HEK293 (cell line): ENCODE results near the gene DDX10.

Experiments
- CTCF ChIA-PET: fragments of 350-600 bp; formaldehyde crosslinking; extraction: SDS; loops from one replicate; lab custom pipeline; 2021; ENCODE audit warnings: antibody characterized with exemption; lab: Yijun Ruan, JAX
- POLR2A ChIA-PET: fragments of 300-600 bp; formaldehyde crosslinking; extraction: SDS; loops from one replicate; lab custom pipeline; 2020; ENCODE audit warnings: antibody characterized with exemption, inconsistent platforms; lab: Yijun Ruan, JAX
- H3K27ac ChIP-seq: fragments of 200-500 bp; sonication (Bioruptor generic); 2 replicates; pipeline ENCODE4 v1.5.1; 2014; ENCODE audit warnings: low read depth, low read length, control low read depth, inconsistent platforms; ENCODE audit errors: extremely low read depth
- H3K36me3 ChIP-seq, 2 experiments: fragments of 200-500 bp in 1 of 2; sonication (Bioruptor generic) in 1 of 2; 1 replicate in 1 of 2; 2 replicates in 1 of 2; pipeline ENCODE4 v1.5.1; 2014 to 2017; ENCODE audit warnings: inconsistent platforms in 2 of 2, low read length in 2 of 2; ENCODE audit not compliant: control insufficient read depth in 2 of 2, insufficient read depth in 1 of 2
- H3K4me1 ChIP-seq: fragments of 200-500 bp; sonication (Bioruptor generic); 2 replicates; pipeline ENCODE4 v1.5.1; 2014; ENCODE audit warnings: mild to moderate bottlenecking, low read length, inconsistent platforms; ENCODE audit not compliant: control insufficient read depth, insufficient read depth
- H3K4me3 ChIP-seq: 2 replicates; pipeline ENCODE4 v1.5.1; 2011; ENCODE audit warnings: low read depth, mild to moderate bottlenecking, control low read depth, low read length, moderate library complexity
- H3K9me3 ChIP-seq: fragments of 200-500 bp; sonication (Bioruptor generic); 2 replicates; pipeline ENCODE4 v1.5.1; 2014; ENCODE audit warnings: low read depth, low read length, inconsistent platforms; ENCODE audit not compliant: control insufficient read depth, insufficient read depth
- FEZF1 ChIP-seq: fragments of 450-650 bp; formaldehyde crosslinking; IDR thresholded peaks from 2 replicates; pipeline ENCODE4 v1.5.1; 2016; ENCODE audit warnings: missing biosample characterization, missing genetic modification characterization
- REPIN1 ChIP-seq: fragments of 450-650 bp; formaldehyde crosslinking; IDR thresholded peaks from 2 replicates; pipeline ENCODE4 v1.5.1; 2017; ENCODE audit warnings: missing biosample characterization, missing genetic modification characterization, low read depth
- SP7 ChIP-seq: fragments of 450-650 bp; formaldehyde crosslinking; IDR thresholded peaks from 2 replicates; pipeline ENCODE4 v1.5.1; 2016; ENCODE audit warnings: missing biosample characterization, missing genetic modification characterization
- ZFP3 ChIP-seq: fragments of 450-650 bp; formaldehyde crosslinking; IDR thresholded peaks from 2 replicates; pipeline ENCODE4 v1.5.1; 2016; ENCODE audit warnings: low read depth, missing biosample characterization, missing genetic modification characterization
- ZIC2 ChIP-seq: fragments of 450-650 bp; formaldehyde crosslinking; IDR thresholded peaks from 2 replicates; pipeline ENCODE4 v1.5.1; 2016; ENCODE audit warnings: missing biosample characterization, missing genetic modification characterization
- ZNF121 ChIP-seq: fragments of 450-650 bp; formaldehyde crosslinking; IDR thresholded peaks from 2 replicates; pipeline ENCODE4 v1.5.1; 2016; ENCODE audit warnings: missing biosample characterization, missing genetic modification characterization
- ZNF239 ChIP-seq: fragments of 450-650 bp; formaldehyde crosslinking; IDR thresholded peaks from 2 replicates; pipeline ENCODE4 v1.5.1; 2016; ENCODE audit warnings: missing biosample characterization, missing genetic modification characterization
- ZNF274 ChIP-seq, 2 experiments: fragments of 200-500 bp in 1 of 2; fragments of 450-650 bp in 1 of 2; sonication (Bioruptor generic) in 1 of 2; formaldehyde crosslinking in 1 of 2; IDR thresholded peaks; 2 replicates each; pipeline versions ENCODE4 v1.5.1 to v1.6.1; 2014 to 2016; ENCODE audit warnings: borderline replicate concordance in 1 of 2, inconsistent platforms in 1 of 2, low read length in 1 of 2, missing biosample characterization in 1 of 2, missing genetic modification characterization in 1 of 2
- ZNF391 ChIP-seq: fragments of 450-650 bp; formaldehyde crosslinking; IDR thresholded peaks from 2 replicates; pipeline ENCODE4 v1.5.1; 2016; ENCODE audit warnings: low read depth, missing biosample characterization, missing genetic modification characterization, borderline replicate concordance
- ZNF560 ChIP-seq: fragments of 450-650 bp; formaldehyde crosslinking; IDR thresholded peaks from 2 replicates; pipeline ENCODE4 v1.5.1; 2017; ENCODE audit warnings: missing biosample characterization, missing genetic modification characterization, borderline replicate concordance
- ZNF626 ChIP-seq: fragments of 450-650 bp; sonication (Bioruptor Pico); formaldehyde crosslinking; IDR thresholded peaks from 2 replicates; pipeline ENCODE4 v1.5.1; 2018; ENCODE audit warnings: missing biosample characterization, missing genetic modification characterization, inconsistent platforms
- ZNF654 ChIP-seq: fragments of 450-650 bp; formaldehyde crosslinking; IDR thresholded peaks from 2 replicates; pipeline ENCODE4 v1.5.1; 2016; ENCODE audit warnings: low read depth, missing biosample characterization, missing genetic modification characterization
- ZNF707 ChIP-seq: fragments of 450-650 bp; formaldehyde crosslinking; IDR thresholded peaks from 2 replicates; pipeline ENCODE4 v1.5.1; 2016; ENCODE audit warnings: missing biosample characterization, missing genetic modification characterization
- ZNF792 ChIP-seq: fragments of 450-650 bp; formaldehyde crosslinking; IDR thresholded peaks from 2 replicates; pipeline ENCODE4 v1.5.1; 2016; ENCODE audit warnings: missing biosample characterization, missing genetic modification characterization
- TF ChIP-seq, protein P1 (sequence below): fragments of 450-650 bp; formaldehyde crosslinking; IDR thresholded peaks from 2 replicates; pipeline ENCODE4 v1.5.1; 2016; ENCODE audit warnings: missing biosample characterization, missing genetic modification characterization
- TF ChIP-seq, protein P2 (sequence below): fragments of 450-650 bp; formaldehyde crosslinking; IDR thresholded peaks from 2 replicates; pipeline ENCODE4 v1.5.1; 2016; ENCODE audit warnings: missing biosample characterization, missing genetic modification characterization
- TF ChIP-seq, protein P3 (sequence below): fragments of 450-650 bp; formaldehyde crosslinking; IDR thresholded peaks from 2 replicates; pipeline ENCODE4 v1.5.1; 2017; ENCODE audit warnings: missing biosample characterization, missing genetic modification characterization
- TF ChIP-seq, protein P4 (sequence below): fragments of 450-650 bp; formaldehyde crosslinking; IDR thresholded peaks from 2 replicates; pipeline ENCODE4 v1.5.1; 2017; ENCODE audit warnings: missing biosample characterization, mild to moderate bottlenecking, missing genetic modification characterization, moderate library complexity
- TF ChIP-seq, protein P5 (sequence below): fragments of 450-650 bp; formaldehyde crosslinking; IDR thresholded peaks from 2 replicates; pipeline ENCODE4 v1.5.1; 2016; ENCODE audit warnings: missing biosample characterization, missing genetic modification characterization
- TF ChIP-seq, protein P6 (sequence below): fragments of 450-650 bp; formaldehyde crosslinking; IDR thresholded peaks from 2 replicates; pipeline ENCODE4 v1.5.1; 2016; ENCODE audit warnings: missing biosample characterization, missing genetic modification characterization

Gene DDX10

DNA sequence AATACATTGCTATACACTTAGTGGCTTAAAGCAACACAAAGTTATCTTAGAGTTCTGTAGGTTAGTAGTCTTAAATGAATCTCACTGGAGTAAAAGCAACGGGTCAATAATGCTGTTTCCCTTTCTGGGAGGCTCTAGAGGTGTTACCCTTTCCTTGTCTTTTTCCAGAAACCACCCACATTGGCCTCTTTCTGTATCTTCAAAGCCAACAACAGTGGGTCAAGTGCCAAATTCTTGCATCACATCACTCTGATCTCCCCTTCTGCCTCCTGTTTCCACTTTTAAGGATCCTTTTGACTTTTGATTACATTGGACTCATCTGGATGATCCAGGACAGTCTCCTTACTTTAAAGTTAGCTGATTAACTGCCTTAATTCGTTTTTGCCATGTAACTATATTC lies 93.6 kb downstream of the DDX10 start (continued):
- TF ChIP-seq, protein P1, sequence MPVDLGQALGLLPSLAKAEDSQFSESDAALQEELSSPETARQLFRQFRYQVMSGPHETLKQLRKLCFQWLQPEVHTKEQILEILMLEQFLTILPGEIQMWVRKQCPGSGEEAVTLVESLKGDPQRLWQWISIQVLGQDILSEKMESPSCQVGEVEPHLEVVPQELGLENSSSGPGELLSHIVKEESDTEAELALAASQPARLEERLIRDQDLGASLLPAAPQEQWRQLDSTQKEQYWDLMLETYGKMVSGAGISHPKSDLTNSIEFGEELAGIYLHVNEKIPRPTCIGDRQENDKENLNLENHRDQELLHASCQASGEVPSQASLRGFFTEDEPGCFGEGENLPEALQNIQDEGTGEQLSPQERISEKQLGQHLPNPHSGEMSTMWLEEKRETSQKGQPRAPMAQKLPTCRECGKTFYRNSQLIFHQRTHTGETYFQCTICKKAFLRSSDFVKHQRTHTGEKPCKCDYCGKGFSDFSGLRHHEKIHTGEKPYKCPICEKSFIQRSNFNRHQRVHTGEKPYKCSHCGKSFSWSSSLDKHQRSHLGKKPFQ = no peak
- no peak for TF ChIP-seq FEZF1 (tag by site-specific recombination)
- no peak for TF ChIP-seq SP7 (tag by site-specific recombination)
- TF ChIP-seq ZNF239 (tag by site-specific recombination) = no peak
- no peak for TF ChIP-seq ZIC2 (tag by site-specific recombination)
- no peak for TF ChIP-seq ZNF792
- TF ChIP-seq ZNF560 = no peak
- TF ChIP-seq, protein P2, sequence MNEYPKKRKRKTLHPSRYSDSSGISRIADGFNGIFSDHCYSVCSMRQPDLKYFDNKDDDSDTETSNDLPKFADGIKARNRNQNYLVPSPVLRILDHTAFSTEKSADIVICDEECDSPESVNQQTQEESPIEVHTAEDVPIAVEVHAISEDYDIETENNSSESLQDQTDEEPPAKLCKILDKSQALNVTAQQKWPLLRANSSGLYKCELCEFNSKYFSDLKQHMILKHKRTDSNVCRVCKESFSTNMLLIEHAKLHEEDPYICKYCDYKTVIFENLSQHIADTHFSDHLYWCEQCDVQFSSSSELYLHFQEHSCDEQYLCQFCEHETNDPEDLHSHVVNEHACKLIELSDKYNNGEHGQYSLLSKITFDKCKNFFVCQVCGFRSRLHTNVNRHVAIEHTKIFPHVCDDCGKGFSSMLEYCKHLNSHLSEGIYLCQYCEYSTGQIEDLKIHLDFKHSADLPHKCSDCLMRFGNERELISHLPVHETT (tag by site-specific recombination) = no peak
- TF ChIP-seq ZNF274 (IDR thresholded peaks at IDR 0.05; ENCODE audit: low read length) = no peak
- TF ChIP-seq ZNF274 (tag by site-specific recombination; IDR thresholded peaks at IDR 0.05; ENCODE audit: borderline replicate concordance) = no peak
- TF ChIP-seq ZNF707 (tag by site-specific recombination) = no peak
- no peak for TF ChIP-seq REPIN1
- TF ChIP-seq ZNF391 (tag by site-specific recombination) = no peak
- TF ChIP-seq, all 188 proteins: peak for 0

DNA sequence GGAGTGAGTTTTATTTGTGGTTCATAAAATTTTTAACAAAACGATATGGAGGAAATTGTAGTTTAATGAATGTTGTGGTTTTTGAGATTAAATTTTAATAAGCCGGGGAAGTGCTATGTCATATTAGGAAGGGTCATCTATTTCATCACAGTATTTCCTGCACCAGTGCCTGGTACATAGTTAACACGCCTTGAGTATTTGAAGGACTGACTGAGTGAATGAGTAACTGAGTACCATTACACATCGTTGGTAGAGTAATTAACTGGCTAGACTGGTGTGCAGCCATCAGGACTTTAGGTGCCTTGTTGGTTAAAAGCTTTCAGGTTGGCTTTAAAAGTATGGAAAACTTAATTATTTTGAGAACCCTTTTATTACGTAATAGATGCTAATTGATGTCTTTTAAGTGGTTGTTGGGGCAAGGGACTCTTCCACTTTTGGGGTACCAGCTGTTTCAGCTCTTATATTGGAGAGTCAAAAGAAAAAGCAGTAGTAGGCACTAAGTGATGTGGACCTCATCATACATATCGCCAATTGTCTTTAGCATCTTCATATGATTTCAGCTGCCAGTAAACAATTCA lies 101.8 kb downstream of the DDX10 start:
- Histone ChIP-seq H3K4me1 (no peaks in the 10 kb centered on the region), H3K9me3 (no peaks in the 10 kb centered on the region), H3K36me3 (no peaks in the 10 kb centered on the region), H3K27ac (no peak overlapping the region), H3K4me3 (no peak overlapping the region)
- ChIA-PET POLR2A (no interaction called here), CTCF (no interaction called here)
- TF ChIP-seq, protein P3, sequence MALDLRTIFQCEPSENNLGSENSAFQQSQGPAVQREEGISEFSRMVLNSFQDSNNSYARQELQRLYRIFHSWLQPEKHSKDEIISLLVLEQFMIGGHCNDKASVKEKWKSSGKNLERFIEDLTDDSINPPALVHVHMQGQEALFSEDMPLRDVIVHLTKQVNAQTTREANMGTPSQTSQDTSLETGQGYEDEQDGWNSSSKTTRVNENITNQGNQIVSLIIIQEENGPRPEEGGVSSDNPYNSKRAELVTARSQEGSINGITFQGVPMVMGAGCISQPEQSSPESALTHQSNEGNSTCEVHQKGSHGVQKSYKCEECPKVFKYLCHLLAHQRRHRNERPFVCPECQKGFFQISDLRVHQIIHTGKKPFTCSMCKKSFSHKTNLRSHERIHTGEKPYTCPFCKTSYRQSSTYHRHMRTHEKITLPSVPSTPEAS (tag by site-specific recombination) = no peak
- TF ChIP-seq, protein P4, sequence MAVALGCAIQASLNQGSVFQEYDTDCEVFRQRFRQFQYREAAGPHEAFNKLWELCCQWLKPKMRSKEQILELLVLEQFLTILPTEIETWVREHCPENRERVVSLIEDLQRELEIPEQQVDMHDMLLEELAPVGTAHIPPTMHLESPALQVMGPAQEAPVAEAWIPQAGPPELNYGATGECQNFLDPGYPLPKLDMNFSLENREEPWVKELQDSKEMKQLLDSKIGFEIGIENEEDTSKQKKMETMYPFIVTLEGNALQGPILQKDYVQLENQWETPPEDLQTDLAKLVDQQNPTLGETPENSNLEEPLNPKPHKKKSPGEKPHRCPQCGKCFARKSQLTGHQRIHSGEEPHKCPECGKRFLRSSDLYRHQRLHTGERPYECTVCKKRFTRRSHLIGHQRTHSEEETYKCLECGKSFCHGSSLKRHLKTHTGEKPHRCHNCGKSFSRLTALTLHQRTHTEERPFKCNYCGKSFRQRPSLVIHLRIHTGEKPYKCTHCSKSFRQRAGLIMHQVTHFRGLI (tag by site-specific recombination) = no peak
- no peak for TF ChIP-seq ZNF626 (tag by site-specific recombination)
- no peak for TF ChIP-seq ZNF654
- TF ChIP-seq, protein P5, sequence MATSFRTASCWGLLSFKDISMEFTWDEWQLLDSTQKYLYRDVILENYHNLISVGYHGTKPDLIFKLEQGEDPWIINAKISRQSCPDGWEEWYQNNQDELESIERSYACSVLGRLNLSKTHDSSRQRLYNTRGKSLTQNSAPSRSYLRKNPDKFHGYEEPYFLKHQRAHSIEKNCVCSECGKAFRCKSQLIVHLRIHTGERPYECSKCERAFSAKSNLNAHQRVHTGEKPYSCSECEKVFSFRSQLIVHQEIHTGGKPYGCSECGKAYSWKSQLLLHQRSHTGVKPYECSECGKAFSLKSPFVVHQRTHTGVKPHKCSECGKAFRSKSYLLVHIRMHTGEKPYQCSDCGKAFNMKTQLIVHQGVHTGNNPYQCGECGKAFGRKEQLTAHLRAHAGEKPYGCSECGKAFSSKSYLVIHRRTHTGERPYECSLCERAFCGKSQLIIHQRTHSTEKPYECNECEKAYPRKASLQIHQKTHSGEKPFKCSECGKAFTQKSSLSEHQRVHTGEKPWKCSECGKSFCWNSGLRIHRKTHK (tag by site-specific recombination) = no peak
- no peak for TF ChIP-seq ZNF121
- TF ChIP-seq, protein P6, sequence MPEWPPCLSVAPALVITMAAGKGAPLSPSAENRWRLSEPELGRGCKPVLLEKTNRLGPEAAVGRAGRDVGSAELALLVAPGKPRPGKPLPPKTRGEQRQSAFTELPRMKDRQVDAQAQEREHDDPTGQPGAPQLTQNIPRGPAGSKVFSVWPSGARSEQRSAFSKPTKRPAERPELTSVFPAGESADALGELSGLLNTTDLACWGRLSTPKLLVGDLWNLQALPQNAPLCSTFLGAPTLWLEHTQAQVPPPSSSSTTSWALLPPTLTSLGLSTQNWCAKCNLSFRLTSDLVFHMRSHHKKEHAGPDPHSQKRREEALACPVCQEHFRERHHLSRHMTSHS (tag by site-specific recombination) = no peak
- no peak for TF ChIP-seq ZFP3
